Measurements from ENCODE around the gene TTI1.

The TTI1 gene

DNA sequence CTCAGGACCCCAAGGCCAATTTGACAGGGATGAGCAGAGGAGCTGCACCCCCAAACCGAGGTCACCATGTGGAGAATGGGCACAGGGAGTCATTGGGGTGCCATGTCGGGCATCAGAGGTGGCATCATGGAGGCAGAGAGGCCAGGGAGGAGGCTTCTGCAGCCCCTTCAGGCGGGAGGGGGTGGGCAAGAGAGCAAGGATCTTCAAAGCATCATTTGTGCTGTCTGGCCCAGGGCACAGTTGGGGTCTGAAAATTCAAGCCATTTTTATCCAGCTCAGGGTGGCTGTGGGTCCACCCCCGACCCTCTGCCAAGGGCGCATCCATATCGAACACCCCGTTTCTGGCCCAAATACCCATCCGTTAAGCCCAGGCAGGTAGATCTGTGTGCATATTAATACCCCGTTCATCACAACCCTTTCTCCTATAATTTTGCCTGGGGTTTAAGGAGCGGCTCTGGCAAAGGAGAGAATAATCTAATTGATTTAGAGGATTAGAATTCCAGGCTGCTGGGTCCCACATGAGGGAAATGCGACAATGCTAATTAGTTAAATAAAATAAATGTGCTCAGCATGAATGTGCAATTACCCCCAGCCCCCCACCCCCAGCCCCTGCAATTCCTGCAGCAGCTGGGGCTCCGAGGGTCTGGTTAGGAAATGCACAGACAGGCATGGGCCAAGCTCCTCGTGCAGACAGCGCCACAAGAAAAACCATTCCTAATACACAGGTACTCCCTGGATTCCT is 98.5 kb downstream of the TTI1 start:
- no peak for DNase-seq

DNA sequence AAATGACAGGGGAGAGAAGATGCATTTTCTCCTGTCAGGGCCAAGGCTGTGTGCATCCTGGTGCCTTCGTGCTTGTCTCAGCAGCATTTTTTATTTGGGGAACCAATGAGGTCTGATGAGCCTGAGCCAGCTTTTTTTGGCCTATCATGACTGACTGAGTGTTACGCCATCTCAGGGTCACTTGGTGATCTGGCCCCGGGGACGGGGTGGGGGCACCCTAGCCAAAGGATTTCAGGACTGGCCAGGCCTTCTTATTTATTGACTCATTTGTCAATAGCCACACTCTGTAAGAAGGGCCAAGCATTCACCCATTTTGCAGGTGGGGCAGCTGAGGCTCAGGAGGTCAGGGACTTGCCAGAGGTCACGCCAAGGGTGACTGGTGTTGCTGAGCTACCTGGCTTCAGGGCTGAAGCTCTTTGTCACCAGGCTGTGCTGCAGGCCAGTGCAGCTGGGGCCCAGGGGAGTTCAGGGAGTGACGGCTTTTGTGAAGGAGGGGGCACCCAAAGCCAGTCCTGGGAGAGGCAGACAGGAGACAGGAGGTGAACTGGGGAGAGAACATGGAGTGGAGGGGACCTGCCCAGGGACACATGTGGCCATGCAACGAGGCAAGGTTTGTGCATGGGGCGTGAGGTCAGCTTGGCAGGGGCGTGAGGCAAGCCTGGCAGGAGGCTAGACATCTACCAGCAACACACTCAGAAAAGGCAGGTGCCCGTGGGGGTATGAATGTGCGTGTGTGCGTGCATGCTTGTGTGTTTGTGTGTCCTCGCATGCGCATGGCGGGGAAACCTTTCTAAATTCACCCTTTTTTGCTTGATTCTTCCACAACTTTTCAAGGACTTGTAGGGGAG is 99.2 kb downstream of the TTI1 start:
- DNase-seq = no peak

Data from activated T-cell treated with anti-CD3 and anti-CD28 coated beads, Interleukin-2, amount 50 U/mL, for 48 hours (primary cell).